ENCODE data around the gene PLA2G2A.
"Not testable (repeated sequence)": the region's sequence is repeated elsewhere in the genome, so short reads cannot be mapped to it uniquely, and the experiment has no call there.

PLA2G2A gene

GRCh38 chr1:19979494-19979977, at the start of gene PLA2G2A:
Gene PLA2G2A (minus strand): TSS chr1:19979618. CDS start chr1:19978773, 845 bp downstream.
- no peak for ATAC-seq
- Mint-ChIP-seq H3K4me3 (no peak within 1 kb of the TSS), H3K27me3 (peaks cover 22% of the 10 kb centered on the region), H3K9me3 (no peaks in the 10 kb centered on the region), H3K4me1 (no peaks in the 10 kb centered on the region), H3K27ac (no peak within 1 kb of the TSS)
- DNase-seq = no peak

GRCh38 chr1:20028726-20029125, 49.3 kb upstream of the PLA2G2A start:
- H3K9me3 Mint-ChIP-seq = peaks cover 13 to 22% of the 10 kb centered on the region in 2 donors
- H3K27ac Mint-ChIP-seq = no peak overlapping the region
- H3K4me3 Mint-ChIP-seq = no peak overlapping the region
- DNase-seq = no peak
- ATAC-seq = no peak
- H3K27me3 Mint-ChIP-seq = peaks cover 14% of the 10 kb centered on the region
- H3K4me1 Mint-ChIP-seq = no peaks in the 10 kb centered on the region

GRCh38 chr1:20028125-20028524, 48.7 kb upstream of the PLA2G2A start:
- DNase-seq (no peak), ATAC-seq (no peak)
- Mint-ChIP-seq H3K27me3 (peaks cover 19% of the 10 kb centered on the region), H3K4me3 (no peak overlapping the region), H3K27ac (no peak overlapping the region), H3K9me3 (peaks cover 11 to 20% of the 10 kb centered on the region in 2 donors), H3K4me1 (no peaks in the 10 kb centered on the region)

GRCh38 chr1:20017741-20018140, 38.3 kb upstream of the PLA2G2A start:
- peaks cover 17% of the 10 kb centered on the region for H3K27me3 Mint-ChIP-seq
- ATAC-seq = no peak

GRCh38 chr1:20014153-20014552, 34.7 kb upstream of the PLA2G2A start:
- peaks cover 32% of the 10 kb centered on the region for H3K27me3 Mint-ChIP-seq
- H3K4me1 Mint-ChIP-seq = no peaks in the 10 kb centered on the region
- peaks cover 25 to 28% of the 10 kb centered on the region in 2 donors for H3K9me3 Mint-ChIP-seq
- DNase-seq = no peak
- ATAC-seq = no peak
- H3K4me3 Mint-ChIP-seq = no peak overlapping the region
- H3K27ac Mint-ChIP-seq = no peak overlapping the region

More at GRCh38 chr1:20017741-20018140, 38.3 kb upstream of the PLA2G2A start:
- H3K9me3 Mint-ChIP-seq = peaks cover 26 to 27% of the 10 kb centered on the region in 2 donors
- no peaks in the 10 kb centered on the region for H3K4me1 Mint-ChIP-seq
- DNase-seq = no peak
- no peak overlapping the region for H3K4me3 Mint-ChIP-seq
- no peak overlapping the region for H3K27ac Mint-ChIP-seq

GRCh38 chr1:20010016-20010415, 30.6 kb upstream of the PLA2G2A start:
- H3K27me3 Mint-ChIP-seq = peaks cover 43% of the 10 kb centered on the region
- no peak for DNase-seq
- H3K27ac Mint-ChIP-seq = no peak overlapping the region
- no peaks in the 10 kb centered on the region for H3K4me1 Mint-ChIP-seq
- H3K9me3 Mint-ChIP-seq = peaks cover 15 to 16% of the 10 kb centered on the region in 2 donors
- no peak for ATAC-seq
- H3K4me3 Mint-ChIP-seq = no peak overlapping the region

GRCh38 chr1:20009212-20009611, 29.8 kb upstream of the PLA2G2A start:
- H3K27me3 Mint-ChIP-seq = peaks cover 49% of the 10 kb centered on the region
- no peak overlapping the region for H3K4me3 Mint-ChIP-seq
- DNase-seq (no peak), ATAC-seq (no peak)
- H3K4me1 Mint-ChIP-seq = no peaks in the 10 kb centered on the region
- peaks cover 11 to 17% of the 10 kb centered on the region in 2 donors for H3K9me3 Mint-ChIP-seq
- no peak overlapping the region for H3K27ac Mint-ChIP-seq

GRCh38 chr1:20008391-20008841, 29.0 kb upstream of the PLA2G2A start:
- ATAC-seq = no peak
- H3K4me3 Mint-ChIP-seq = no peak overlapping the region
- no peak for DNase-seq
- peaks cover 11 to 18% of the 10 kb centered on the region in 2 donors for H3K9me3 Mint-ChIP-seq
- no peak overlapping the region for H3K27ac Mint-ChIP-seq
- no peaks in the 10 kb centered on the region for H3K4me1 Mint-ChIP-seq
- H3K27me3 Mint-ChIP-seq = peaks cover 55% of the 10 kb centered on the region

- not testable (repeated sequence) for H3K4me1 Mint-ChIP-seq, H3K4me3 Mint-ChIP-seq, DNase-seq, ATAC-seq, H3K27ac Mint-ChIP-seq
- Mint-ChIP-seq H3K27me3 (peaks cover 56% of the 10 kb centered on the region), H3K9me3 (peaks cover 6 to 13% of the 10 kb centered on the region in 2 donors)
Observed at GRCh38 chr1:19998823-19999222, 19.4 kb upstream of the PLA2G2A start.

GRCh38 chr1:19990689-19991088, 11.3 kb upstream of the PLA2G2A start:
- Mint-ChIP-seq H3K27ac (no peak overlapping the region), H3K9me3 (no peaks in the 10 kb centered on the region), H3K4me3 (no peak overlapping the region), H3K27me3 (peaks cover 86% of the 10 kb centered on the region), H3K4me1 (no peaks in the 10 kb centered on the region)
- DNase-seq (no peak), ATAC-seq (no peak)

- not testable (repeated sequence) for H3K9me3 Mint-ChIP-seq, H3K27ac Mint-ChIP-seq, DNase-seq, H3K4me1 Mint-ChIP-seq, ATAC-seq, H3K4me3 Mint-ChIP-seq
- H3K27me3 Mint-ChIP-seq = peaks cover 85% of the 10 kb centered on the region
Observed at GRCh38 chr1:19990182-19990582, 10.8 kb upstream of the PLA2G2A start.

GRCh38 chr1:19988267-19989006, 9.0 kb upstream of the PLA2G2A start:
- H3K4me3 Mint-ChIP-seq = no peak overlapping the region
- peaks cover 67% of the 10 kb centered on the region for H3K27me3 Mint-ChIP-seq
- DNase-seq (no peak), ATAC-seq (no peak)
- no peaks in the 10 kb centered on the region for H3K9me3 Mint-ChIP-seq
- no peaks in the 10 kb centered on the region for H3K4me1 Mint-ChIP-seq
- H3K27ac Mint-ChIP-seq = no peak overlapping the region

GRCh38 chr1:19987719-19988118, 8.3 kb upstream of the PLA2G2A start:
- peaks cover 60% of the 10 kb centered on the region for H3K27me3 Mint-ChIP-seq
- no peaks in the 10 kb centered on the region for H3K4me1 Mint-ChIP-seq
- H3K27ac Mint-ChIP-seq = no peak overlapping the region
- DNase-seq (no peak), ATAC-seq (no peak)
- H3K9me3 Mint-ChIP-seq = no peaks in the 10 kb centered on the region
- H3K4me3 Mint-ChIP-seq = no peak overlapping the region

GRCh38 chr1:19984409-19985016, 5.1 kb upstream of the PLA2G2A start:
- peaks cover 42% of the 10 kb centered on the region for H3K27me3 Mint-ChIP-seq
- not testable (repeated sequence) for H3K4me1 Mint-ChIP-seq, ATAC-seq, H3K4me3 Mint-ChIP-seq, DNase-seq, H3K9me3 Mint-ChIP-seq, H3K27ac Mint-ChIP-seq

- H3K27ac Mint-ChIP-seq = no peak overlapping the region
- H3K4me3 Mint-ChIP-seq = no peak overlapping the region
- ATAC-seq = no peak
- H3K27me3 Mint-ChIP-seq = peaks cover 22% of the 10 kb centered on the region
- H3K9me3 Mint-ChIP-seq = no peaks in the 10 kb centered on the region
- no peak for DNase-seq
- H3K4me1 Mint-ChIP-seq = no peaks in the 10 kb centered on the region
Observed at GRCh38 chr1:19981507-19982312, 2.3 kb upstream of the PLA2G2A start.

- Mint-ChIP-seq H3K27ac (no peak overlapping the region), H3K4me1 (no peaks in the 10 kb centered on the region), H3K27me3 (peaks cover 22% of the 10 kb centered on the region), H3K4me3 (no peak overlapping the region), H3K9me3 (no peaks in the 10 kb centered on the region)
- DNase-seq = no peak
- ATAC-seq = no peak
Observed at GRCh38 chr1:19981170-19981506, 1.7 kb upstream of the PLA2G2A start.
